Gastrocnemius medialis (tissue), 4 donors: ENCODE results near the gene AKAP7. TPM values are rescaled to one million over a fixed set of nuclear protein-coding genes. Genes with fewer than 3 reads are reported as not detected.

ENCODE experiments used
- ATAC-seq, 2 donors: fragments of 150-250 bp; one replicate each; pipeline ENCODE4 v1.9.1; 2016
- DNase-seq, 2 donors: peaks; one replicate each; pipeline ENCODE4 v3.0.0-alpha.2; 2019
- H3K27ac ChIP-seq, 4 donors: fragments of 200-600 bp; sonication (generic); 1 replicate in 1 of 4; 2 replicates in 3 of 4; pipeline ENCODE4 v1.5.1; 2016 to 2018; ENCODE audit warnings: mild to moderate bottlenecking in 2 of 4, moderate library complexity in 1 of 4
- H3K27me3 ChIP-seq, 3 donors: fragments of 200-600 bp; sonication (generic) in 2 of 3; 1 replicate in 1 of 3; 2 replicates in 2 of 3; pipeline versions ENCODE4 v1.5.1 to v1.6.0; 2016 to 2019; ENCODE audit warnings: mild to moderate bottlenecking in 1 of 3, moderate library complexity in 1 of 3
- H3K36me3 ChIP-seq, 2 donors: fragments of 200-600 bp; sonication (generic) in 1 of 2; one replicate each; pipeline ENCODE4 v1.5.1; 2017 to 2018
- H3K4me1 ChIP-seq, 2 donors: fragments of 200-600 bp; sonication (generic) in 1 of 2; one replicate each; pipeline ENCODE4 v1.5.1; 2016 to 2017; ENCODE audit warnings: mild to moderate bottlenecking in 2 of 2
- H3K4me3 ChIP-seq, 4 donors: fragments of 200-600 bp; sonication (generic) in 3 of 4; 1 replicate in 1 of 4; 2 replicates in 3 of 4; pipeline ENCODE4 v1.5.1; 2016 to 2019; ENCODE audit warnings: mild to moderate bottlenecking in 2 of 4
- H3K9me3 ChIP-seq, 3 donors: fragments of 200-600 bp; sonication (generic) in 2 of 3; 1 replicate in 1 of 3; 2 replicates in 2 of 3; pipeline ENCODE4 v1.5.1; 2016 to 2019
- POLR2A ChIP-seq, 2 donors: fragments of 450-650 bp; IDR thresholded peaks; one replicate each; pipeline ENCODE4 v1.6.1; 2017; ENCODE audit warnings: antibody characterized with exemption in 2 of 2, mild to moderate bottlenecking in 2 of 2, moderate library complexity in 2 of 2
- in situ Hi-C, 4 donors: fragments of 200-750 bp; cut with MboI; loops; one replicate each; pipeline versions ENCODE4 v1.15.0 to v1.8.0; 2017; ENCODE audit warnings: low sequenced_read_pairs in 4 of 4
- intact Hi-C: fragments of 100-400 bp; cut with DNase I; formaldehyde crosslinking; loops from one replicate; pipeline ENCODE4 v1.15.1; 2023; ENCODE audit warnings: low total_unique reads
- total RNA-seq, 4 donors: library from RNA; depleted of rRNA; stranded (reverse); fragments of >200 nt; gene quantifications; one replicate each; pipeline versions ENCODE4 v1.1.0 to v1.2.3, GENCODE V29; 2016
- TF ChIP-seq, protein P1 (sequence below), 5 experiments: fragments of 450-650 bp in 3 of 5; fragments of 200-600 bp in 2 of 5; sonication (generic) in 2 of 5; IDR thresholded peaks in 4 of 5; conservative IDR thresholded peaks in 1 of 5; 1 replicate in 4 of 5; 2 replicates in 1 of 5; pipeline ENCODE4 v1.5.1; 2016 to 2019; ENCODE audit warnings: antibody characterized with exemption in 5 of 5, mild to moderate bottlenecking in 3 of 5, moderate library complexity in 3 of 5

Gene AKAP7
- total RNA-seq, 4 donors from 2014 or later: 5.2 to 14.6 (median 7.5) TPM

DNA sequence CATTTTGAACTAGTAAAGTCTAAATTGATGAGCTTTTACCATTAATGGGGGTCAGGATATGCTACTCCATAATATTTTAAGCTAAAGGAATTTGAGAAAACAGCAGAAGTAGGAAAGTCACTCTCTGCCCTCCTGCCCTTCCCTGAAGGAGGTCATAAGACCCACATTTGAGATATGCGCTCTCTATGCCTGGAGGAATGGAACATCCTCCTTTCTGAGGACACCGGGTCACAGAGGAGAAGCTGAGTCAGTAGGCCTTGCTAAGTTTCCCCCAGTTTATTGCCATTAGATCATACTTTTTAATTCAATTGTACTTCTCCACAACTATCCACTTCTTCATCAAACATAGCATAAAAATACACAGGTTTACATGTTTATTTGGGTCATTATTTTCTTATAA lies 40.3 kb downstream of the AKAP7 start:
- intact Hi-C loops (no loop called here), in situ Hi-C loops (no loop called here)
- Histone ChIP-seq H3K27ac (no peak overlapping the region), H3K9me3 (no peaks in the 10 kb centered on the region), H3K27me3 (no peaks in the 10 kb centered on the region), H3K36me3 (no peaks in the 10 kb centered on the region), H3K4me1 (no peaks in the 10 kb centered on the region), H3K4me3 (no peak overlapping the region)
- ATAC-seq (no peak), DNase-seq (no peak)
- TF ChIP-seq, protein P1, sequence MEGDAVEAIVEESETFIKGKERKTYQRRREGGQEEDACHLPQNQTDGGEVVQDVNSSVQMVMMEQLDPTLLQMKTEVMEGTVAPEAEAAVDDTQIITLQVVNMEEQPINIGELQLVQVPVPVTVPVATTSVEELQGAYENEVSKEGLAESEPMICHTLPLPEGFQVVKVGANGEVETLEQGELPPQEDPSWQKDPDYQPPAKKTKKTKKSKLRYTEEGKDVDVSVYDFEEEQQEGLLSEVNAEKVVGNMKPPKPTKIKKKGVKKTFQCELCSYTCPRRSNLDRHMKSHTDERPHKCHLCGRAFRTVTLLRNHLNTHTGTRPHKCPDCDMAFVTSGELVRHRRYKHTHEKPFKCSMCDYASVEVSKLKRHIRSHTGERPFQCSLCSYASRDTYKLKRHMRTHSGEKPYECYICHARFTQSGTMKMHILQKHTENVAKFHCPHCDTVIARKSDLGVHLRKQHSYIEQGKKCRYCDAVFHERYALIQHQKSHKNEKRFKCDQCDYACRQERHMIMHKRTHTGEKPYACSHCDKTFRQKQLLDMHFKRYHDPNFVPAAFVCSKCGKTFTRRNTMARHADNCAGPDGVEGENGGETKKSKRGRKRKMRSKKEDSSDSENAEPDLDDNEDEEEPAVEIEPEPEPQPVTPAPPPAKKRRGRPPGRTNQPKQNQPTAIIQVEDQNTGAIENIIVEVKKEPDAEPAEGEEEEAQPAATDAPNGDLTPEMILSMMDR (IDR thresholded peaks at IDR 0.05 in 4 of 5, conservative IDR thresholded peaks at IDR 0.05 in 1 of 5): no peak
- TF ChIP-seq POLR2A (IDR thresholded peaks at IDR 0.05): no peak

DNA sequence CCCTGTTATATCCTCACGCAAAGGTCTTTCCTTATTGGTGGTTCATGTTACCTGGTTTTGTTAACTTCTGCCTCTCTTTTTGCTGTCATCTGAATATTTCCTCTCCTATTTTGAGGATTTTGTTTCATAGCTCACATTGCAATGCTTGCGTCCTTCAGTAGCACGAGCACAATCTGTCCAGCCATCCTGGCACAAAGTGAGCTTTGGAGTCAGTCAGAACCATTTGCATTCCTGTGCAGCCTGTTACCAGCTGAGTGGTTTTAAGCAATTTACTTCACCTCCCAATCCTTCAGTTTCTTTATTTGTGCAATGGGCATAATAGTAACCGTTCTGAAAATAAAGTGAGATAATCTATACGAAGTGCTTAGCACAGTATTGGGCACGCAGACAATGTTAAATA lies 42.7 kb downstream of the AKAP7 start:
- no peak overlapping the region for H3K4me3 ChIP-seq
- in situ Hi-C loops (no loop called here), intact Hi-C loops (no loop called here)
- DNase-seq (no peak), ATAC-seq (no peak)
- no peak overlapping the region for H3K27ac ChIP-seq
- no peaks in the 10 kb centered on the region for H3K36me3 ChIP-seq
- TF ChIP-seq, protein P1 (IDR thresholded peaks at IDR 0.05 in 4 of 5, conservative IDR thresholded peaks at IDR 0.05 in 1 of 5): no peak
- no peak for TF ChIP-seq POLR2A (IDR thresholded peaks at IDR 0.05)
- H3K9me3 ChIP-seq: no peaks in the 10 kb centered on the region
- H3K4me1 ChIP-seq: no peaks in the 10 kb centered on the region
- H3K27me3 ChIP-seq: no peaks in the 10 kb centered on the region

DNA sequence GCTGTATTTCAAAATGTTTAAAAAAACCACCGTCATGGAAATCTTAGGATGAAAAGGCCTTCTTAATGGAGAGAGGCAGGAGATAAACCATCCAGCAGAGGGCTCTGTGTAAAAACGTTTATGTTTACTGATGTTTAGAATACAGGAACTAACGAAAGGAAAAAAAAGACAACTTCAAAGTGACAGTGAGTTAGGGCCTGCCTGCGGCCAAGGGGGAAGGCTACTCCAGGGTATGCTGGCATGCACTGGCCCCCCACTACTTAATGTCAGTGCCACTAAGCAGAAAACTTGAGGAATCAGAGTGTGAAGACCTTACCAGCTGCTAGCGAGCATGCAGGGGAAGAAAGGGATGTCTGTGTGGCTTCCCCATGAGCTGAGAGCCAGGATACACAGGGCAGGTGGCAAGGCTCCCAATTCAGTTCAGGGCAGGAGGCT lies 47.7 kb downstream of the AKAP7 start:
- intact Hi-C loops (no loop called here), in situ Hi-C loops (no loop called here)
- H3K4me3 ChIP-seq: no peak overlapping the region
- H3K4me1 ChIP-seq: no peaks in the 10 kb centered on the region
- no peaks in the 10 kb centered on the region for H3K9me3 ChIP-seq
- no peak for TF ChIP-seq POLR2A (IDR thresholded peaks at IDR 0.05)
- TF ChIP-seq, protein P1 (IDR thresholded peaks at IDR 0.05 in 4 of 5, conservative IDR thresholded peaks at IDR 0.05 in 1 of 5): no peak
- no peaks in the 10 kb centered on the region for H3K27me3 ChIP-seq
- no peak for ATAC-seq
- DNase-seq: no peak
- peaks cover 0 to 6% of the 10 kb centered on the region in 2 donors for H3K36me3 ChIP-seq
- no peak overlapping the region for H3K27ac ChIP-seq

DNA sequence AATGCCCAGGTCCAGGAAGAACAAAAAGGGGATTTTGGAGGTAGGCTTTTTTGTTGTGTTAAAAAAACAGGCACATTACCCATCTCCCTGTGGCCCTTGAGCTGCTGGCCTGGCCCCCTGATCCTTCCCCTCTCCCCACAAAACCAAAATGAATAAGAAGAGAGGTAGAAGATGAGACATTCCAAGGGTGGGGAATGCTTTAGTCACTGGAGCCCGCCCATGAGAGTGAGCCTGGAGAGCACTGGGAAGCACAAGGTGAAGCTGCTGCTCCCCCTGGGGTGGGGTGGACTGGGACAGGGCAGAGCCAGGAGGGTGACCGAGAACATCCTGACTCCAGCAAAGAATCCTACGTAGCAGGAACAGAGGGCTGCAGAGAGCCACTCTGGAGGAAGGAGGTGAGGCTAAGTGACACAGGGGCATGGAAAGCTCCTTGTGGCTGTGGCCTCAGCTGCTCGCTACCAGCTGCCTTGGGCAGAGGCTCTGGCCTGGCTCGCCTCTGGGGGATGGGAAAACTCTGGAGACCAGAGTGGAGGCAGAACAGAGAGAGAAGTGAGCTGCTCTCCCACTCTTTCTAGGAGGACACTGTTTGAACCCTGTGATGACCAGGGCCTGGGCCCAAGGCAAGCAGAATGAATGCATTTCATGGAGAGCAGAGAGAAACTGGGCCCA lies 48.3 kb downstream of the AKAP7 start:
- H3K9me3 ChIP-seq: no peaks in the 10 kb centered on the region
- H3K36me3 ChIP-seq: peaks cover 0 to 6% of the 10 kb centered on the region in 2 donors
- no peaks in the 10 kb centered on the region for H3K4me1 ChIP-seq
- H3K4me3 ChIP-seq: no peak overlapping the region
- no peak for DNase-seq
- in situ Hi-C loops (no loop called here), intact Hi-C loops (no loop called here)
- H3K27me3 ChIP-seq: no peaks in the 10 kb centered on the region
- no peak for ATAC-seq
- no peak overlapping the region for H3K27ac ChIP-seq
- TF ChIP-seq, protein P1 (IDR thresholded peaks at IDR 0.05 in 4 of 5, conservative IDR thresholded peaks at IDR 0.05 in 1 of 5): no peak
- TF ChIP-seq POLR2A (IDR thresholded peaks at IDR 0.05): no peak

DNA sequence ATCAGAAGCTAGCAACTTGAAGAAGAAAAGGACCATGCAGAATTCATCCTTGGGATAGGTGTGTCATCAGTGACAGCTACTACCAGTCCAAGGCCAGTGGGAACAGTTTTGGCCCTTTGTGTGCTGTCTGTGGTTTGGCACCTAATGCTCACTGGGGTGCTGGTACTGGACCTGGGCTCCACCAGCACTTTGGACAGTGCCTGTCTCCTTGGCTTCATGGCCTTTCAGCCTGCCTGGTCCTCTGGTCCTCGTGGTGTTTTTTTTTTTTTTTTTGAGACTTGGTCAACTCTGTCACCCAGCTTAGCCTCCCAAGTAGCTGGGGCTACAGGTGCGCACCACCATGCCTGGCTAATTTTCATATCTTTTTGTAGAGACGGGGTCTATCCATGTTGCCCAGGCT lies 56.3 kb downstream of the AKAP7 start:
- Histone ChIP-seq H3K27me3 (no peaks in the 10 kb centered on the region), H3K27ac (no peak overlapping the region), H3K9me3 (no peaks in the 10 kb centered on the region), H3K4me1 (no peaks in the 10 kb centered on the region), H3K4me3 (no peak overlapping the region), H3K36me3 (no peaks in the 10 kb centered on the region)
- in situ Hi-C loops: no loop called here
- intact Hi-C loops: no loop called here
- ATAC-seq (no peak), DNase-seq (no peak)
- TF ChIP-seq, protein P1 (IDR thresholded peaks at IDR 0.05 in 4 of 5, conservative IDR thresholded peaks at IDR 0.05 in 1 of 5): no peak
- no peak for TF ChIP-seq POLR2A (IDR thresholded peaks at IDR 0.05)
